HL-60/S4 treated with retinoic acid at 250 ng/mL for 4 days and 3 days (cell line): ENCODE measurements around the gene TRMU.
"Not testable (repeated sequence)": the region's sequence is repeated elsewhere in the genome, so short reads cannot be mapped to it uniquely, and the experiment has no call there.

Experiments
- in situ Hi-C: fragments of 300-500 bp; cut with MboI; formaldehyde crosslinking; loops from 2 replicates; pipeline ENCODE4 v1.7.0; 2022; ENCODE audit warnings: low sequenced_read_pairs

The TRMU gene

DNA sequence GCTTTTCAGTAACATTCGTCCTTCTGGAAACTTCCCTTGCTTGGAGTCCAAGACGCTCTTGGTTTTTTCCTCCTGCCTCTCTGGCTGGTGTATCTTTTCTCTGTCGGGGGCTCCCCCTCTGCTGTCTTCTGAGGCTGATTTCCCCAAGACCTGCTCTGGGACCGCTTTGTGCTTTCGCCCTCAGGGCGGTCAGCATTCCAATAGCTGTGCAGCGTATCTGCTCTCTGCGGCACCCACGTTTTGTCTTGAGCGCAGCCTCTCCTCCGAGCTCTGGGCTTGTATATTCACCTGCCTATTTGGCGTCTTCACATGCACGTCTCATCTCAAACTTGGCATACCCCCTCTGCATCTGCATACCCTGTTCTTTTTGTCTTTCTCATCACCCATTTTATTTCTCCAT is 36.4 kb upstream of the TRMU start:
- in situ Hi-C loops, result no loop called here

DNA sequence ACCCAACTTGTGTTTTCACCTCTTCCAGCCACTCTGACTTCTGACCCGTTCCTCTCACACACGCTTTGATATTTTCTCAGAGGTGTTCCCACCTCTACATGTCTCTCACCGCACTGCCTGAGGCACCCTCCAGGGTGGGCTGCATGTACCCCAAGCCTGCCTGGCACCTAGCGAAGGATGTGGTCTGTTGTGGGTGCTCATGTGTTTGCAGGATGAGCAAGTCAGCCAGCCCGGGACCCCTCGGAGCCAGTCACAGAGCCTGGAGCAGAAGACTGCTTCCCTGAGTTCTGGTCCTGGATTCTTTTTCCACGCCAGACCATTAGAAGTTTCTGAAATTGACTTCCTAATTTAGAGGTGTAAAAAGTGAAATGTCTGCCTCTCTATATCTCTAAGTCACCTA is 35.0 kb upstream of the TRMU start:
- in situ Hi-C loops, result loop anchor here (10.0 kb wide), 1 partner anchor 296 kb away; no protein-coding TSS in a partner anchor

DNA sequence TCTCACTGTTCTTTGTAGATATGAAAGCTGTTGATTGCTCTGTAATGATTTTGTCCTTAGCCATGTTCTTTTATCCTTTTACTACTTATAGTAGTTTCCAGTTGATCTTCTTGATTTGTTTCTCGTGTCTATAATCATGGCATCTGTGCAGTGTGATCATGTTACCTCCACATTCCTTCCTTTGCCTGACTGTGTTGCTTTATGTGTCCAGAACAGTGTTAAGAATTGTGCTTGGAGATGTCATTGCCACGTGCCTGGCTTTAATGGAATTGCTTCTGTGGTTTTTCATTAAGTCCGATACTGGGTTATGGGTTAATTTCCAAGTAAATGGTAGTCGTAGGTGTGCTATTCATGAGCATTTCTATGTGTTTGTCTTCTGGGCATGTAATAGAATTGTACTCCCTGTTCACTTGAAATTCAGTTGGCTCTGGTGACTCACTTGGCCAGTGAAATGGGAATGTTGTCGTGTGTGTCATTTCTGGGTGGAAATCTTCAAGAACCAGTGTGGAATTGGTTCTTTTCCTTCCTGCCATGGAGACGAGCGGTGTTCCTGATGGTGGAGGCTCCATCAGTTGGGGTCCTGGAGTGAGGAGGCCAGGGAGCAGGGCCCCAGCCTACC is 32.1 kb upstream of the TRMU start:
- in situ Hi-C loops, result loop anchor here (10.0 kb wide), 1 partner anchor 299 kb away; no protein-coding TSS in a partner anchor

DNA sequence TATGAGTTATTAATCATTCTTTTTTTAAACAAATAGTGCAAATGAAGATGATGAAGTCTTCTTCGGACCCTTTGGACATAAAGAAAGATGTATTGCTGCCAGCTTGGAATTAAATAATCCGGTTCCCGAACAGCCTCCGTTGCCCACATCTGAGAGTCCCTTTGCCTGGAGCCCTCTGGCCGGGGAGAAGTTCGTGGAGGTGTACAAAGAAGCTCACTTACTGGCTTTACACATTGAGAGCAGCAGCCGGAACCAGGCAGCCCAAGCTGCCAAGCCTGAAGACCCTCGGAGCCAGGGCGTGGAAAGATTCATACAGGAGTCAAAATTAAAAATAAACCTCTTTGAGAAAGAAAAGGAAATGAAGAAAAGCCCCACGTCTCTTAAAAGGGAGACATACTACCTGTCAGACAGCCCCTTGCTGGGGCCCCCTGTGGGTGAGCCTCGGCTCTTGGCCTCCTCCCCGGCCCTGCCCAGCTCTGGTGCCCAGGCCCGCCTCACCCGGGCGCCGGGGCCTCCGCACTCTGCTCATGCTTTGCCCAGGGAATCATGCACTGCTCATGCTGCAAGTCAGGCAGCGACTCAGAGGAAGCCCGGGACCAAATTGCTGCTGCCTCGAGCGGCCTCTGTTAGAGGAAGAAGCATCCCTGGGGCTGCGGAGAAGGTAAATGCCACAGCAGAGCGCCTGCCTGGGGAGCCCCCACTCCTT is 27.1 kb upstream of the TRMU start:
- in situ Hi-C loops, result loop anchor here (10.0 kb wide), 1 partner anchor 304 kb away; no protein-coding TSS in a partner anchor

DNA sequence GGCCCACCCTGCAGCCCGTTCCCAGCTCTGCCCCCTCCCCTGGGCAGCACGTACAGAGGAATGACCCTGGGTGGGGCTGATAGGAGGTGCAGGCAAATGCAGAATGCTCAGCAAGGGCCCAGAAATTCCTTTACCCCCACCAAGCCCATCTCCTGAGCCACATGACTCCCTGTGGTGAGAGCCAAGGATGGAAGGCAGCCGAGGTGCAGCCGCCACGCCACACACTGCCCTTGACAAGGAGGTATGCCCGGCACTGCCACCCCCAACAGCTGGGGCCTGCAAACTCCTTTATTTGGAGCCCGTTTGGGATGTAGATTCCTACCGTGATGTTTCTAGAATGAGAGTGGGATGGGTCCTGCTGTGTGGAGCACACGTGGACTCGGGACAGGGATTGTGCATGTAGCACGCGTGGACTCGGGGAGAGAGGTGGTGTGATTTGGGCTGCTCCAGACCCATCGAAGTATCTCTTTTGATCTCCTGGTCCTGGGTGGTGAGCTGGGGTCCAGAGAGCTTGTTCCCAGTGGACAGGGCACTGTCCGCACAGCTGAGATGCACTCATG is 25.9 kb upstream of the TRMU start:
- in situ Hi-C loops, result loop anchor here (10.0 kb wide), 1 partner anchor 305 kb away; no protein-coding TSS in a partner anchor

DNA sequence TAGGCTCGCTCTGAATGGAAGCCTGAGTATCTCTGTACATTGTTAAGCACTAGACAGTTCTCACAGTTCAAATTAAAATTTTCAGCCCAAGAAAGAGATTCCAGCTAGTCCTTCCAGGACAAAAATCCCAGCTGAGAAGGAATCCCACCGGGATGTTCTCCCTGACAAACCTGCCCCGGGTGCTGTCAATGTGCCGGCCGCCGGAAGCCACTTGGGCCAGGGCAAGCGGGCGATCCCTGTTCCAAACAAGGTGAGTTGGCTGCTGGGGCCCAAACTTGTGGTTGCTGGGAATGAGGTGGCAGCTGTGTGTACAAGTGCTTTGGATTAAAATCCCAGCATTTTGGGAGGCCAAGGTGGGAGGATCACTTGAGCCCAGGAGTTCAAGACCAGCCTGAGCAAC is 23.5 kb upstream of the TRMU start:
- in situ Hi-C loops, result no loop called here

DNA sequence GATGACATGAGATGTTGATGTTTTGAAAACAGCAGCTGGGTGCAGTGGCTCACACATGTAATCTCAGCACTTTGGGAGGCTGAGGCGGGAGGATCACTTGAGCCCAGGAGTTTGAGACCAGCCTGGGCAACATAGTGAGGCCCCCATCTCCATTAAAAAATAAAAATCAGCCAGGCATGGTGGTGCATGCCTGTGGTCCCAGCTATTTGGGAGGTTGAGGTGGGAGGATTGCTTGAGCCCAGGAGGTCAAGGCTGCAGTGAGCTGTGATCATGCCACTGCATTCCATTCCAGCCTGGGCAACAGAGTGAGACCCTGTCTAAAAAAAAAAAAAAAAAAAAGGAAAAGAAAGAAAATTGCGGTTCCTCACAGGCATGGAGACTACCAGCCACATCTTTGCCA is 22.7 kb upstream of the TRMU start:
- in situ Hi-C loops, result not testable (repeated sequence)

DNA sequence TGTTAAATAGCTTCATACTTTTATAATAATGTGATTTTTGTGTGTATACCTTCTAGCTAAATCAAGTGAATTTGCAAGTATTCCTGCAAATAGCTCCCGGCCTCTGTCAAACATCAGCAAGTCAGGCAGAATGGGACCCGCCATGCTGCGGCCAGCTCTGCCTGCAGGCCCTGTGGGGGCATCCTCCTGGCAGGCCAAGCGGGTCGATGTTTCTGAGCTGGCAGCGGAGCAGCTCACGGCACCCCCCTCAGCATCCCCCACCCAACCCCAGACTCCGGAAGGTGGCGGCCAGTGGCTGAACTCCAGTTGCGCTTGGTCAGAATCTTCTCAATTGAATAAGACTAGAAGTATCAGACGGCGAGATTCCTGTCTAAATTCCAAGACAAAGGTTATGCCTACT is 19.5 kb upstream of the TRMU start:
- in situ Hi-C loops, result no loop called here

DNA sequence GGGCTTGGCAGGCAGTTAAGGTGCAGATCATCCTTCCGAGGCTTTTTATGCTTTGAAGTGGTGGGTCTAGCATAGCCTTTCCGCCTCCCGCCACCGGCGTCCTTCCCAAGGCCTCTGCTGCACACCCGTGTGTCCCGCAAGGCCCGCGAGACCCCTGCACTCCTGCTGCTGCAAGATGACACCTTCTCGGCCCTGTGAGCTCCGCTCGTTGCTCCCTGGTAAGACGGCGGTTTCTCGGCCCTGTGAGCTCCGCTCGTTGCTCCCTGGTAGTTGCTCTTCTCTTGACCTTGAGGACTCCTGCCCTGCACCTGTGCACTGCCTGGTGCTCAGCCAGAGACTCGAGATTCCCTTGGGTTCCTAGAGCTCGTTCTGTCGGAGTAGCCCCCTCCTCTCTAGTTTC is 17.9 kb upstream of the TRMU start:
- in situ Hi-C loops, result no loop called here

DNA sequence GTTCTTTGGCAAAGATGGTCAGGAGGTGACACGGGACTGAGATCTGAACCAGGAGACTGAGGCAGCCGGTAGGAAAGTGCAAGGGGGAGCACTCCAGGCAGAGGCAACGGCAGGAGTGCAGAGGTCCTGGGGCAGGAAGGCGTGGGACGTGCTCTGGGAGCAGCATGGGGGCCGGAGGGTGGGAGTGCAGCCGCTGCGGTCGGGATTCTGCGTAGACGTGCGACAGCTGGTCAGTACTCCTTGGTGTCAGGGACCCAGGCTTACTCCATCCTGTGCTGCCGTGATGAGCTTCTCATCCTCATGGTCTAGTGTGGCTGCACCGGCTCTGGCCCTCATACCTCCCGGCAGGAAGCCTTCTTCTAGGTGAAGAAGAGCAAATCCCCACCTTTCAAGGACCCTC is 16.9 kb upstream of the TRMU start:
- in situ Hi-C loops, result no loop called here

DNA sequence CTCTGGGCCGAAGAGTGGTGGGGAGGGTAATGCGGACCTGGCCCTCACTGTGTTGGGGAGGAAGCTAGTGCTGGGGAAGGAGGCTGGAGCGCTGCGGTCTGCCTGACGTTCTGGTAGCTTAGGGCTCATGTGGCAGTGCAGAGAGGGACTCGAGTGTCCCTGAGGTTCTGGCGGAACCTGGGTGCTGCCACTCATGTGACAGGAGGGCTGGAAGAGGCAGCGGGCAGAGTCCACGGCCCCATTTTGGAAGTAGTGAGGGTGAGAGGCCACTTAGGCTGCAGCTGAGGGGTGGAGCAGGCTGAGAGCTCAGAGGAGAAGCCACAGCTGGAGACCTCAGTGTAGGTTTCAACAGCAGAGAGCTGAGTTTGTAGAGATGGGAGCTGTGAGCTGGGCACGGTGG is 16.2 kb upstream of the TRMU start:
- in situ Hi-C loops, result no loop called here

DNA sequence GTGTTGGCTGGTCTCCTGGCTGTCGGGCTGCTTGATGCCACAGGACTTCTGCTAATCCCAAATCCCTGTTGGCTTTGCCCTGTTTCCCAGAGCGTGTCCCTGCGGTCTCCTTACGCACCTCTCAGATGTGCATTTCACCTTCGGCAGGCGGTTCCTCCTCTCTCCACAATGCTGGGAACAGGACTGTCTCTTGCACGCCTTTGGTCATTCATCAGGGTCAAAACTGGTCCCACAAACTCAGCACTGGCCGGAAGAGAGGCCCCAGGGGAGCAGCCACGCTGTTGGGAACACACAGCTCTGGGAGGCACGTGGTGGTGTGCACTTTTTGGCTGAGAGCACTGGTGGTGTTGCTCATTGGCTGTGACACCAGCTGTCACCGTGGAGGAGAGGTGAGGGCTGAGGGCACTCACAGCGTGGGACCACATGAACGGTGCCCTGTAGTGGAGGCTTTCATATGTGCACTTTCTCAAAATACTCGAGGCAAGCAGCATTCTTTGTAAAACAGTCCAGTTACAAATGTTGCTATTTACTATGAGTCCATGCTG is 15.3 kb upstream of the TRMU start:
- in situ Hi-C loops, result loop anchor here (10.0 kb wide), 1 partner anchor 195 kb away; no protein-coding TSS in a partner anchor

DNA sequence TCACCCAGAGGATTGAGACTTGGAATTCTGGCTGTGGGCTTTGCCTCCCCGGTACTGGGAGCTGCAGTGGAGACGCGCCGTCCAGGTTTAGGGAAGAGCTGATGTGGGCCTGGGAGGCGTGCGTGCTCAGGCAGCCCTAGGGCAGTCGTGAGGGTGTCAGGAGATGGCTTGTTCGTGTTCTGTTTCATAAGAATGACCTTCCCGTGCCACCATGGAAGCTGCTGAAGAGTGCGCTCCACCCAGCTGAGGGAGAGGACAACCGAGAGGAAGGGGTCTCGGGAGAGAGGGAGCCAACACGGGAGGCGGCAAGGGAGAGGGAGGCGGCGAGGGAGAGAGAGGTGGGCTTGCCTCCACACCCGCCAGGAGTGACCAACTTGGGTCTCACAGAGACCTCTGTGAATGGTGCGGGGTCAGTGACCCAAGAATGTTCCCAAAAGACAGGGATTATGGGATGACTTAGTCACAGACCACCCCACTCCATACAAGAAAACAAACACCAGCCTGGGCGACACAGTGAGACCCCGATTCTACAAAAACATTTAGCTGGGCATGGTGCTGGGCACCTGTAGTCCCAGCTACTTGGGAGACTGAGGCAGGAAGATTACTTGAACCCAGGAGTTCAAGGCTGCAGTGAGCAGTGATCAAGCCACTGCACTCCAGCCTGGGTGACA is 14.7 kb upstream of the TRMU start:
- in situ Hi-C loops, result loop anchor here (10.0 kb wide), 1 partner anchor 196 kb away; no protein-coding TSS in a partner anchor

DNA sequence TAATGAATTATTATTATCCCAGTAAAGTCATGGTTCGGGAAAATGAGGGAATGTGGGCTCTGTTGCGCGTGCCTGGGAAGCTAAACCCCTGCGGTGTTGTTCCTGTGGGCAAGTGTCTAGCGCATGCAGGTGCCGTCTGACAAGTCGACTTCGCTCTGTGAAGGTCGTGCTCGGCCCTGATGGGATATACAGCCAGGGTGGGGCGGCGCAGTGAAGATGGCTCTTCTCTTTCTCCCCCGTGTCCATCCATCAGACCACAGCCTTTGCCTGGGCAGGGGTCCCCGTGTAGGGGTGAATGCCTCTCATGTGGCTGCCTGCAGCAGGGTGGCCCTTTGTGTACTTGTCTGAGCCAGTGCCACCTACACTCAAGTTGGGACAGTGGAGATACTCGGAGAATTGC is 12.8 kb upstream of the TRMU start:
- in situ Hi-C loops, result loop anchor here (10.0 kb wide), 1 partner anchor 198 kb away; no protein-coding TSS in a partner anchor

DNA sequence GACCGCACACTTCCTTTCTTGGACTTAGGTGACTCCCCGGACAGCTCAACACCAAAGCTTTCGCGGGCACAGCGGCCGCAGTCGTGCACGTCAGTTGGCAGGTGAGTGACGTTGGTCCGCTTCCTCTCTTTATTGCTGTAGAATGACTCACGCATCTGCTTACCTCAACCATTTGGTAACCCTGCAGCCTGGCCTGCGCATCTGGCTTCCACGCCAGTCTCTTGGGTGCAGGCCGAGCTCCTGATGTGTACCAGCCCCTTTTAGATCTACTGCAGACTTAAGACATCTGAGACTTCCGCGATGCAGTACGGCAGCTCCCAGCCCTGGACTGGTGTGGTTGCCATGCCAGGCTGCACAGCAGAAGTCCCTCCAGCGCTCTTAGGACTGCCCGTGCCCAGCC is 12.4 kb upstream of the TRMU start:
- in situ Hi-C loops, result loop anchor here (10.0 kb wide), 1 partner anchor 198 kb away; no protein-coding TSS in a partner anchor

DNA sequence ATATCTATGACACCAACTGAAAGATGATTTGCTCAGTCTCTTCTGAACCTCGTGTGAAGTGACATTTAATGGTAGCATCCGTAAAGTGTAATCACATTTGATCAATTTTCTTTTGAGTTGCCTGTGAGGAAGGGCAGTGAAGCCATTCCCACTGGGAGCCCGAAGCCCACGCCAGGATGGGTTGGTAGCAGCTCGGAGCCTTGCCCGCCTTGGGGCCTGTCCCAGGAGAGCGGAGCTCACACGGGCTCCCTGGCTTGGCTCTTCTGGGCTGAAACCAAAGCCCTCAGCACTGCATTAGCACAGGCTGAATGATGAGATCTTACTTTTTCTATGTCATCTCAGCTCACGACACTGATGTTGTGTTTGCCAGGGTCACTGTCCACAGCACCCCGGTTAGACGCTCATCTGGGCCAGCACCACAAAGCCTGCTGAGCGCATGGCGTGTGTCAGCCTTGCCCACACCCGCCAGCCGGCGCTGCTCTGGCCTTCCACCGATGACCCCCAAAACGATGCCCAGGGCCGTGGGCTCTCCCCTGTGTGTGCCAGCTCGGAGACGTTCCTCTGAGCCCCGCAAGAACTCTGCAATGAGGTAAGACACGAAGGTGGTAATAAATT is 9.3 kb upstream of the TRMU start:
- in situ Hi-C loops, result loop anchor here (10.0 kb wide), 1 partner anchor 201 kb away; no protein-coding TSS in a partner anchor

DNA sequence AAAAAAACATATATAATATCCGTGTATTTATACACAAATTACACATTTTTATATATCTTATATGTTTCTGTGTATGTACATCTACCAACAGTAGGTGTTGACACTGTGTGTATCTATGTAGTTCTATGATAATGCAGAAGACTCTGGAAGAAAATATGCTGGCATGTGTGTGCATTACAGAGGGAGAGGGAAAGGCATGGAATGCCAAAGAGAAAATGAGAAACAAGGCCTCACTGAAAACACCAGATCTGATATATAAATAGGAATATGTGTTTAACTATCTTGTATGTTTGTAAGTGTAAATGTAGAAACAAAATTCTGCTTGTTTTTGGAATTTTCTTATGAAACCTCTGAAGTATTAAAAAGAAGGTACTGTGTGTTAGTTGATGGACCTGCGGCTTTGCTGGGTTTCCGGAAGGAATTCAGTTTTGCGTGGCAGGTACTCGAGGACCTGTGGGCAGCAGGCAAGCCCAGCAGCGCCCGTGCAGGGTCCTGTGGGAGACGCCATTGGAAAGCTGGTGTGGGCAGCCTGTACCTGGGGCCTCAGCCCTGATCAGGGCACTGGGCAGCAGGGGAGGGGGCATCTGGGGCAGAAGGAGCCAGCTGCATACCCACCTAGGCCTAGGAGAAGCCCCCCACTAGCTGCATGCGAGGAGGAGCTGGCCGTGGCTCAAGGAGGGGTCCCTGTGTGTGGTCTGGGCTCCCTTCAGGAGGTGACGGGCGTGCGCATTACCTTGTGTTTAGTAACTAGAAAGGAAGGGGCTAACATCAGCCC is 7.6 kb upstream of the TRMU start:
- in situ Hi-C loops, result loop anchor here (10.0 kb wide), 1 partner anchor 203 kb away; no protein-coding TSS in a partner anchor

DNA sequence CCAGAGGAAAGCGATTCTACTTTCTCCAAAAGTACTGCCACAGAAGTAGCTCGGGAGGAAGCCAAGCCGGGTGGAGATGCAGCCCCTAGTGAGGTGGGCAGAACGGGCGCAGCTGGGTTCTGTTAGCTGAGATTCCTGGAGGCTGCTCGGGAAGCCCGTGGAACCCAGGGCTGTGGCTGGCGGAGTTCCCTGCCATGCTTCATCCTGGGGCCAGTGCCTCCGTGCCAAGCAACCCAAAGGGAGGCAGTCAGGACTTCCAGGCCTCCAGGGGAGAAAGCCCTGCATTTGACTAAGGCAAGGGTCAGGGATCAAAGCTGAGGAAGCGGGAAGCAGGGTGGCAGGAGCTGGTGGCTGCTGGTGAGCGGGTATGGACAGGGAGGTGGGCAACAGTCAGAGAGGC is 6.7 kb upstream of the TRMU start:
- in situ Hi-C loops, result loop anchor here (10.0 kb wide), 1 partner anchor 204 kb away; no protein-coding TSS in a partner anchor

DNA sequence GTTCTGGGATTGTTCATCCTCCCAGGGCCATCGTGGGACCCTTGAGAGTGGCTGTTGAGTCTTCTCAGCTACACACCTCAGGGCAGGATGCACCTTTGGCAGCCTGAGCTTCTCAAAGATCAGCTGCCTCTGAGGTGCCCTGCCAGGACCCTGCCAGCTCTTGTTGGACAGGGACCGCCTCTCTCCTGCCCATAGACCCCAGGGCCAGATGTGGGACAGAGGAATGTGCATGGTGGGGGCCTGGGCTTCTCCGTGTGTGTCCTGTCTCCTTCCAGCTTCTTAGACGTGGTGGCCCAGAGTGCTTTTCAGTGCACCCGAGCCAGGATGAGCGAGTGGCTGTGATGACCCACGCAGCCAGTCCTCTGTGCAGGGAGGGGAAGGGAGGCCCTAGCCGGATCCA is 5.9 kb upstream of the TRMU start:
- in situ Hi-C loops, result loop anchor here (10.0 kb wide), 1 partner anchor 205 kb away; no protein-coding TSS in a partner anchor

DNA sequence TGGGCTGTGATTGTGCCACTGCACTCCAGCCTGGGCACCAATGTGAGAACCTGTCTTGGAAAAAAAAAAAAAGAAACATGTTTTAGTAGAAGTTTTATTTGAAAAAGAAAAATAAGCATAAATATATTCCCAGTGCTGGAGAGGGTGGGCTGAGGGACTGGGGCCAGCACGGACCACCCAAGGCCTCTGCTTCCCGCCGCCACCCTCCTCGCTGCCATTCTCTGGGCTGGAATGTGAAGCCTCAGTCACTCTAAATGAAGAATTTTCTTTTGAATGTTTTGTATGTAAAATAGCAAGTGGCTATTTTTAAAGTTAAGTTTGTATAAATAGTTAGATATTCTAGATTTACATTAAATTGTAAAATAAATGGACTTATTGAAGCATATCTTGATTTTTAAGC is 5.1 kb upstream of the TRMU start:
- in situ Hi-C loops, result no loop called here
